Measurements from ENCODE around the gene EDNRB. TPM values are rescaled to one million over a fixed set of nuclear protein-coding genes. Genes with fewer than 3 reads are reported as not detected.
"Not testable (repeated sequence)": the region's sequence is repeated elsewhere in the genome, so short reads cannot be mapped to it uniquely, and the experiment has no call there.

EDNRB gene
- total RNA-seq, 3 donors from 2014 or later = 0.10 to 0.21 TPM; not detected in 1

DNA sequence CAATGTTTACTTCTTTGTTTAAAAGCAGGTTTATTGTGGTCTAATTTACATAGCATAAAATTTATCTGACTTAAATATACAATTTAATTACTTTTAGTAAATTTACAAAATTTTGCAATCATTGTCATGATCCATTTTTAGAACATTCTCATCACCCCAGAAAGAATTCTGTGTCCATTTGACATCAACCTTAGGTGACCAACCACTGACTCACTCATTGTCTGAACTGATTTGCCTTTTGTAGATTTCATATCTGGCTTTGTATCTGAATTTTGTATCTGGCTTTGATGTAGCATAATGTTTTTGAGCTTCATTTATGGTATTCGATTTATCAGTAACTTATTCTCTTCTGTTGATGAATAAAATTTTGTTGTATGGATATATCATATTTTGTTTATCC lies 40.4 kb downstream of the EDNRB start:
- Mint-ChIP-seq H3K4me3 (no peak overlapping the region), H3K9me3 (no peaks in the 10 kb centered on the region)
- ATAC-seq = no peak

DNA sequence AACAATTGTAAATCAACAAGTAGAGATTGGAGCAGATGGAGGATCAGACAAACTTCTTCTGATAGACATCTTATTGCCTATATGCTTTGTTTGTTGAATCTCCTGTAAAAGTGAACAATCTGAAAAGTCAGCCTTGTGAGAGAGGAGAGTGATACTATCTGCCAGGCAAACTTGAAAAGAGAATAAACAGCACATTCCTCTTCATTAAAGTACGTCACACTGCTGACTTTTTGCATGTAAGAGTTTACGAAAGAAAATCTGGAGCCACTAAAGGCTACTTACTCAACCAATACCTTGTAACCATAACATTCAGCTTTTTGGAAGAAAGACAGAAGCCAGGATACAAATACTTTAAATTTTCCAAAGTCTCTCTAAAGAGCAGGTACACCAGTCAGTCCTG lies 42.5 kb downstream of the EDNRB start:
- ATAC-seq (no peak), DNase-seq (no peak)
- peaks cover 2% of the 10 kb centered on the region for H3K27me3 Mint-ChIP-seq (ENCODE audit: low read depth)
- H3K4me1 Mint-ChIP-seq (ENCODE audit: low read depth) = no peaks in the 10 kb centered on the region
- H3K4me3 Mint-ChIP-seq = no peak overlapping the region
- H3K9me3 Mint-ChIP-seq = no peaks in the 10 kb centered on the region
- no peaks in the 10 kb centered on the region for H3K36me3 Mint-ChIP-seq (ENCODE audit: insufficient read depth)

More for the DNA sequence above, 40.4 kb downstream of the EDNRB start:
- no peak for DNase-seq
- Mint-ChIP-seq H3K36me3 (ENCODE audit: insufficient read depth) (no peaks in the 10 kb centered on the region), H3K27me3 (ENCODE audit: low read depth) (peaks cover 2% of the 10 kb centered on the region), H3K4me1 (ENCODE audit: low read depth) (no peaks in the 10 kb centered on the region)

DNA sequence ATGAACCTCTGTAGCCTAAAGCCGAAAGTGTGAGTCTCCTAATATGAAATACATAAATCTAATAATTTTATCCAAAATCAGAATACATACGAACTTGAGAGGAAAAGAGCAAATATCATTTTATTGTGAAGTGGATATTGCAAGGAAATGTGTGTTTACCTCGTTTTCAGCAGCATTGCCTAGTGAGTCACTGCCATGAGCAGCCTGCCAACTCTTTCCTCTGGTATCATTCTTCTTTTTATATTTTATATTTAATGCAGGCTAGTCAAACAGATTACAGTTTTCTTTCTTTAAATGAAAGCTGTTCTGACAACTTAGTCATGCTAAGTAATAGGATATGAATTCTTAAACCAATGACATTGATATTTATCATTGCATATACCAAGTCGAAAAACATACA lies 44.2 kb downstream of the EDNRB start:
- no peak overlapping the region for H3K4me3 Mint-ChIP-seq
- peaks cover 2% of the 10 kb centered on the region for H3K27me3 Mint-ChIP-seq (ENCODE audit: low read depth)
- DNase-seq (no peak), ATAC-seq (no peak)
- no peaks in the 10 kb centered on the region for H3K9me3 Mint-ChIP-seq
- no peaks in the 10 kb centered on the region for H3K36me3 Mint-ChIP-seq (ENCODE audit: insufficient read depth)
- no peaks in the 10 kb centered on the region for H3K4me1 Mint-ChIP-seq (ENCODE audit: low read depth)

DNA sequence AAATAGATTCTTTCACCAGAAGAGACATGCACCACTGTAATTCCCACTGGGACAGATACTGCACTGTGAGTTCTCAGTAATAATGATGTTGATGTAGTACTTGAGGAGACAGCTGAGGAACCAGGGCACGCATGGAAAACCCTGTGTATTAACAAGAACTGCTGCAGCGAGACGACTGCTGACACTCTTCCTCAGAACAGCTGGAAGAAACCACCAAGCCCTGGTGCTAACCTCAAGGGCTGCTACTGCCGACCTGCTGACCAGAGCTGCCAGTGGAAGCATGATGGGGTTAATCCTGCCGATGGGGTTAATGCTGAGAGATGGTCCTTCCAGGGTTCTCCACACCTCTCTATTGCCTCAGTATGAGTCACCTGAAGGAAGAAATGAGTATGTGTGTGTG lies 45.6 kb downstream of the EDNRB start:
- no peaks in the 10 kb centered on the region for H3K36me3 Mint-ChIP-seq (ENCODE audit: insufficient read depth)
- no peak overlapping the region for H3K4me3 Mint-ChIP-seq
- no peaks in the 10 kb centered on the region for H3K4me1 Mint-ChIP-seq (ENCODE audit: low read depth)
- peaks cover 8% of the 10 kb centered on the region for H3K9me3 Mint-ChIP-seq
- ATAC-seq (no peak), DNase-seq (no peak)
- peaks cover 4% of the 10 kb centered on the region for H3K27me3 Mint-ChIP-seq (ENCODE audit: low read depth)

DNA sequence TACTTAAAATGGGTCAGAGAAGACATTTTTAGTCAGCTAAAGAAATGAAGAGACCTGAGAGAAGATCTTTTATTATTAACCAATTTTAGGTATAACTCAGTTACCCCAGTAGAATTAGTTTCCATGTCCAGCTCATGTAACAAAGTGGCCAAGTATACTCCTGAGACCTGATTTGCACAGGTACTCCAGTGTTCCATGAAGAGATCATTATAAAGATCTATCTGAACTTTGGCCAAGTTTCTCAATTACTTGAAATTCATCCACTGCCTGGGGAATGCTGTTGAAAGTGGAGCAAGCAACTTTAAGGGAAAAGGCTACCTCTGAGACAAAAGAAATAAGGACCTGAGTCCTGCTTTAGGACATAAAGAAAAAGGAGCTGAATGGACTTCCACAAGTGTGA lies 47.0 kb downstream of the EDNRB start:
- no peaks in the 10 kb centered on the region for H3K36me3 Mint-ChIP-seq (ENCODE audit: insufficient read depth)

DNA sequence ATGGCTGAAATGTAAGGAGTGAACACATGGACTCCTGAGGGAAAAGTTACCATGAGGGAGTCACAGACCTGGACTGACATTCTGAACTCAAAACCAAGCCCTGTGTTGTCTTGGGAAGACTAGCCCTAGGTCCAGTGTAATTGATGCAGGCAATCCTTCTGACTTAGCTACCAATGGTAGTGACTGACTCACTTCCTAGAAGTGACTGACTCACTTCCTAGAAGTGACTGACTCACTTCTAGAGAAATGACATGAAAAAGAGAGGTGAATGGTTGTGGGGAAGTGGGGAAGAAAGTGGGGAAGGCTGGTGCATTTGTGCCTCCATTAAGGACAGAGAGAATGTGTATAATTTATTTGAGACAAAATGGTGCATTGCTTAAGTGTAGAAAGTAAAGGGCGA lies 49.9 kb downstream of the EDNRB start:
- ATAC-seq = peak; percentile 67 to 70
- DNase-seq = no peak
- Mint-ChIP-seq H3K9me3 (peaks cover 21% of the 10 kb centered on the region), H3K4me3 (no peak overlapping the region), H3K27me3 (ENCODE audit: low read depth) (peaks cover 8% of the 10 kb centered on the region), H3K4me1 (ENCODE audit: low read depth) (no peaks in the 10 kb centered on the region), H3K36me3 (ENCODE audit: insufficient read depth) (no peaks in the 10 kb centered on the region)

More for the DNA sequence above, 47.0 kb downstream of the EDNRB start:
- Mint-ChIP-seq H3K4me1 (ENCODE audit: low read depth) (no peaks in the 10 kb centered on the region), H3K4me3 (no peak overlapping the region), H3K9me3 (peaks cover 21% of the 10 kb centered on the region), H3K27me3 (ENCODE audit: low read depth) (peaks cover 6% of the 10 kb centered on the region)
- ATAC-seq = no peak
- DNase-seq = no peak

DNA sequence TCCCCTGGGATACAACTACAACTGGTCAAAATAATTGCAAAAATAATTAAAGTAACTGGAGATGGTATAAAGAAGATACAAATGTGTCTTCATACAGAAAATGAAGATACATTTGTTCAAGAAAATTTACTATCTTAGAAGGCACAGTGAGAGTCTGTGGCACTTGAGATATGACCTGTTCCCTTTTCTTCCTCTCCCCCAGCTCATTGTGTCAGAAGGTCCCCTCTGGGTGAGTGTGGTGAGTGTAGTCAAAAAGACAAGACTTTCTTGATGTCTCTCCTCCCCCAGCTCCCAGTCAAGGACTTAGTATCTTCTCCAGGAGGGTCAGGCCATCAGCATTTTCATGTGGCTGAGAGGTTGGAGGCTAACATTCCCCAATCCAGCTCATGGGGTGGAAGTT lies 51.7 kb downstream of the EDNRB start:
- Mint-ChIP-seq H3K27me3 (ENCODE audit: low read depth) (peaks cover 8% of the 10 kb centered on the region), H3K4me1 (ENCODE audit: low read depth) (no peaks in the 10 kb centered on the region), H3K4me3 (no peak overlapping the region), H3K9me3 (peaks cover 21% of the 10 kb centered on the region), H3K36me3 (ENCODE audit: insufficient read depth) (no peaks in the 10 kb centered on the region)
- DNase-seq (no peak), ATAC-seq (no peak)

DNA sequence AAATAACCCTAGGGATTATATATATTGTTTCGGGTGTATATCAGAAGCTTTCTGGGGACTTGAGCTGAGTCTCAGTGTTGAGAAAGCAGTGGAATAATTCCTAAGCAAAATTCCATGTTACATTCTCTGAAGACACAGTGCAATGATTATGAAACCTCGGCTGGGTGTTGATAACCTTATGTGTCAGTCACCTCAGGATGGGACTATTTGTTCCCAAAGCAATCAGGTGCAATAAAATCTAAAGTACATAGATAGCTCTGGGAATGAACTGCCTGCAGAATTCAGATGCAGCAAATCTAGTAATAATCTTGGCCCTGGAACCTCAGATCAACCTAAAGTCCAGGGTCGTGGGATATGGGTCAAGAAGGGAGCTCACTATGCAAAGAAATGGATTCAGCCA lies 53.0 kb downstream of the EDNRB start:
- DNase-seq (no peak), ATAC-seq (no peak)
- H3K9me3 Mint-ChIP-seq = peaks cover 21% of the 10 kb centered on the region
- no peak overlapping the region for H3K4me3 Mint-ChIP-seq
- H3K36me3 Mint-ChIP-seq (ENCODE audit: insufficient read depth) = no peaks in the 10 kb centered on the region
- peaks cover 8% of the 10 kb centered on the region for H3K27me3 Mint-ChIP-seq (ENCODE audit: low read depth)
- H3K4me1 Mint-ChIP-seq (ENCODE audit: low read depth) = no peaks in the 10 kb centered on the region

DNA sequence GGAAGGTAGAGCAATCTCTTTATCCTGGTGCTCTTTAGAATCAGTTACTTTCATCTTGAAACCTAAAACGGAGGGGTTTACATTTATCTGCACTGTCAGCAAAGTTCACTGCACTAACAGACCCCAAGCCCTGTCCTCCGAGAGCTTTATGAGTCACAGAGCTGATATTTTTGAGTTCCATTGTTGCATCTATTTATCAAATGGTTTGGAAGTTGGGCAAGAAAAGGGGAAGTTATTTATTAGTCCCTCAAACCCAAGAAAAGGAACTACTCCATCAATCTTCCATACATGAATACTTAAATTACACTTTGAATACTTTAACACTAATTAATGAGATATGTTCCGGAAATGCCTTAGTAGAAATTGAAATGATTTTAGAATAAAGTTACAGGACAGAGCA lies 55.5 kb downstream of the EDNRB start:
- Mint-ChIP-seq H3K4me1 (ENCODE audit: low read depth) (no peaks in the 10 kb centered on the region), H3K9me3 (peaks cover 15% of the 10 kb centered on the region), H3K4me3 (no peak overlapping the region), H3K36me3 (ENCODE audit: insufficient read depth) (no peaks in the 10 kb centered on the region), H3K27me3 (ENCODE audit: low read depth) (peaks cover 6% of the 10 kb centered on the region)
- DNase-seq (no peak), ATAC-seq (no peak)

DNA sequence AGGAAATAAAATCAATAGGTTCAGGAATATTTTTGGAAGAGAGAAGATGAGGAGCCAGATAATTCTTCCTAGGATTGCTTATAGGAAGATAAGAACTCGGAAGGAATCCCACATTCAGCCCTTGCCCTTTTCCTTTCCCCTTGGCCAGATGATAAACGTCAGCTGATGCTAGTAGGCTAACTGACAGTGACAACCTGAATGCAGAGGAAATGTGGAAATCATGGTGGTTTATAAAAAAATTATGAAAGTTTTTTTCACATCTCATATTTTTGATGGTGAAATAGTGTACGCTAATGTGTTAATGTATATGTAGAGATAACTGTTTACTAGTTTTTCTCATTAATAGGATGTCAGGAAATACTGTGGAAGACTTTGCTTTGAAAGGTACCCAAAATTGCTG lies 56.9 kb downstream of the EDNRB start:
- Mint-ChIP-seq H3K27me3 (ENCODE audit: low read depth) (peaks cover 4% of the 10 kb centered on the region), H3K9me3 (peaks cover under 1% of the 10 kb centered on the region), H3K4me1 (ENCODE audit: low read depth) (no peaks in the 10 kb centered on the region)

DNA sequence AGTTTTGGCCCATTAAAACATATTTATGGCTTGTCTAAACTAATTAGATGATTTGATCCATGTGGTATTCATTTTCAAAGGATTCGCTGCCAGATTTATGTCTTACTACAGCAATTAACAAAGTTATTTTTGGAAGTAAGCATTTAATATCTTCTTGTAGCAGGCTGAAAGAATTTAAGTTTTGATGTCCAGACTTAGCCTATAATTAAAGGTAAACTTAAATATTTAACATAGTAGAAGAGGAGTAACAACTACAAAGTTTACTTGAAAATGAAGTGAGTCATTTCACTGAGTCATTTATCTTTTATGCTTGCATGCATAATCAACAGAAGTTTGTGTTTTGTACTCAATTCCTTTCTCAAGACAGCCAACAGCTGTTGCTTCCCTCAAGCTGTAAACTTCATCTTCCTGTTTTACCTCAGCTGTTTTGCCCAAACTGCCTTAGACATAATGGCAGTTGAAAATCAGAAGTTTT lies 58.1 kb downstream of the EDNRB start:
- Mint-ChIP-seq H3K9me3 (no peaks in the 10 kb centered on the region), H3K4me3 (no peak overlapping the region), H3K36me3 (ENCODE audit: insufficient read depth) (no peaks in the 10 kb centered on the region), H3K4me1 (ENCODE audit: low read depth) (no peaks in the 10 kb centered on the region), H3K27me3 (ENCODE audit: low read depth) (peaks cover 4% of the 10 kb centered on the region)
- DNase-seq (no peak), ATAC-seq (no peak)

More for the DNA sequence above, 56.9 kb downstream of the EDNRB start:
- Mint-ChIP-seq H3K4me3 (no peak overlapping the region), H3K36me3 (ENCODE audit: insufficient read depth) (no peaks in the 10 kb centered on the region)
- no peak for ATAC-seq
- no peak for DNase-seq

DNA sequence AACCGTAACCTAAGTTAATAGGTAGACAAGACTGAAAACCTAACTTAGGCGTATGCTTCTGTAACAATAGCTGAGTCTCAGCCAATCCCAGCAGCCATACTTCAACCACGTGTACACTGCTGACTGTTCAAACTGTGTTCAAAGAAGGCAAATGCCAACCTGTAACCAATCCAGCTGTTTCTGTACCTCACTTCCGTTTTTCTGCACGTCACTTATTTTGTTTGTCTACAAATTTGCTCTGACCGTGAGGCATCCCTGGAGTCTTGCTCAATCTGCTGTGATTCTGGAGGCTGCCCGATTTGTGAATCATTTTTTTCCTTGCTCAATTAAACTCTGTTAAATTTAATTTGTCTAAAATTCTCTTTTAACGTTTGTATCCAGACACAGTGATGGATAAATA lies 59.2 kb downstream of the EDNRB start:
- Mint-ChIP-seq H3K4me3 (no peak overlapping the region), H3K27me3 (ENCODE audit: low read depth) (peaks cover 4% of the 10 kb centered on the region), H3K9me3 (no peaks in the 10 kb centered on the region), H3K4me1 (ENCODE audit: low read depth) (no peaks in the 10 kb centered on the region), H3K36me3 (ENCODE audit: insufficient read depth) (no peaks in the 10 kb centered on the region)
- ATAC-seq = no peak
- DNase-seq = no peak

DNA sequence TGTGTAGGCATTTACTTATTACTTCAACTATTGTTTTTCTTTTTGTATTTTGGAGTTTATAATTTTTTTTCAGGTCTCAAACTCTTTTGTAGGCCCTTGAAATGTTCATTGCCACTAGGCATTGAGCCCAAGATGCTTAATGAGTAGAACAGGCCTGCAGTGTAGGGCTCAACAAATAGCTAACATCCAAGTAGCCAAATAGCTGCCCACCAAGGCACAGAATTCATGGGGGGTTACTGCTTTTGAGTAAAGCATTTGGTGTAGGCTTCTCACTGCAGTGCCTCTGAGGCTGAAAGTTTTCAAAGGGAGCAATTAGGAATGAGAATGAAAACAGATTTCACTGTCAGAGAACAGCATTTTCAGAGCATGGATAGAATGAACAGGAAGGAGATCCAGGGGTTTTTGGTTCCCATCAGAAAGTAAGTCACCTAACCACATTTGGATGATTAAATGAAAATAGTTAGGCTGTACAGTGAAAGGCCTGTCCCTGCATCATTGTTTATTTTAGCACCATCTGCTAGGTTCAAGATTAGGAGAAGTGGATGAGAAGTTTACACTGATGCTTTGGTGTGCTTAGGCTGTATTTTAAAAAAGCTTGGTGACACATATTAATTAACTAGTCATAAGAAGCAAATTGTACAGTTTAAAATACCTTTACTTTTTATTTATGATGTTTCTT lies 61.0 kb downstream of the EDNRB start:
- H3K36me3 Mint-ChIP-seq (ENCODE audit: insufficient read depth) = no peaks in the 10 kb centered on the region
- no peak for ATAC-seq
- no peak overlapping the region for H3K4me3 Mint-ChIP-seq
- no peak for DNase-seq
- H3K27me3 Mint-ChIP-seq (ENCODE audit: low read depth) = no peaks in the 10 kb centered on the region
- no peaks in the 10 kb centered on the region for H3K4me1 Mint-ChIP-seq (ENCODE audit: low read depth)
- H3K9me3 Mint-ChIP-seq = no peaks in the 10 kb centered on the region

DNA sequence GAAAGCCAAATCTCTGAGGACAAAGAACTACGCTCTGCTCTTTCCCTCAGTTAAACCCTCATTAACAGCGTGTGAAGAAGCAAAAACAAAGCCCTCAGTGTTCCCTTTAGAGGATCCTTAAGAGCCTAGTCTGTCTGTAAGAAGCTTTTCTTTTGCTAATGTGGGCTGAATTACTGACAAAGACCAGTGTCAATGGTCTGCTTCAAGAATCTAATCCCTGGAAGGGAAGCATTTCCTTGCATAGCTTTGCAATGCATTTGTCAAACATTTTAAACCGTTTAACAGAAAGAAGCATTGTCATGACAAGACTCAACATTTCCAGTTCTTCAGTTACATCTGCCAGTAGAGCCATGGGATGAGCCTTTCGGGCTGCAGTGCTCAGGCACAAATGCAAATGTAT lies 64.9 kb downstream of the EDNRB start:
- Mint-ChIP-seq H3K4me3 (no peak overlapping the region), H3K36me3 (ENCODE audit: insufficient read depth) (no peaks in the 10 kb centered on the region), H3K9me3 (no peaks in the 10 kb centered on the region), H3K4me1 (ENCODE audit: low read depth) (no peaks in the 10 kb centered on the region), H3K27me3 (ENCODE audit: low read depth) (no peaks in the 10 kb centered on the region)
- ATAC-seq = no peak
- DNase-seq = no peak

DNA sequence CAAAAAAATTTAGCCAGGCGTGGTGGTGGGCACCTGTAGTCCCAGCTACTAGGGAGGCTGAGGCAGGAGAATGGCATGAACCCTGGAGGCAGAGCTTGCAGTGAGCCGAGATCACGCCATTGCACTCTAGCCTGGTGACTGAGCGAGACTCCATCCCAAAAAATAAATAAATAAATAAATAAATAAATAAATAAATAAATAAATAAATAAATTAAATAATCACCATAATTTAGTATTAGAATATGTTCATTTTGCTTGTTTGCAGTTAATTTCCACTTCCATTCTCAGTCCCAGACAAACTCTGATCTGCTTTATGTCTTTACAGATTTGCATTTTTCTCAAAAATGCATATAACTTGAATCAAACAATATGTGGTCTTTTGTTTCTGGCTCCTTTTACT lies 70.6 kb downstream of the EDNRB start:
- not testable (repeated sequence) for H3K27me3 Mint-ChIP-seq (ENCODE audit: low read depth); ATAC-seq; DNase-seq; H3K4me3 Mint-ChIP-seq; H3K36me3 Mint-ChIP-seq (ENCODE audit: insufficient read depth); H3K9me3 Mint-ChIP-seq; H3K4me1 Mint-ChIP-seq (ENCODE audit: low read depth)

Measured in activated T-cell treated with anti-CD3 and anti-CD28 coated beads, Interleukin-2, amount 50 U/mL, for 4 hours (primary cell).